OCI-M2 (cell line): Measurements from ENCODE around the gene PRPSAP1.
"Not testable (repeated sequence)": the region's sequence is repeated elsewhere in the genome, so short reads cannot be mapped to it uniquely, and the experiment has no call there.

Experiments
- DNase-seq: peaks from one replicate; lab custom pipeline; 2025; ENCODE audit not compliant: unreplicated experiment; lab: John Stamatoyannopoulos, UW

Gene PRPSAP1

DNA sequence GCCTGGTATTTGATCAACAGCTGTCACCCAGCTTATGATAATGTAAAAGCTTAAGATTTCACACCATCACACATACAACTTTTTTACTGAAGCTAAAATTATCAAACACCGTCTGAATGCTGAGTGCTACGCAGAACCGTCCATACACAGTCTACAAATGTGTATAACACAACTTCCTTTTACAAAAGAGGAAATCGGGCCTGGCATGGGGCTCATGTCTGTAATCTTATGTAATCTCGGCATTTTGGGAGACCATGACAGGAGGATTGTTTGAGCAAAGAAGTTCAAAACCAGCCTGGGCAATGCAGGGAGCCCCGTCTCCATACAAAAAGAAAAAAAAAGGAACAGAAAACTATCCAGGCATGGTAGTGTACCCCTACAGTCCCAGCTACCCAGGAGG, 26.0 kb downstream of the PRPSAP1 start:
- DNase-seq: no peak

DNA sequence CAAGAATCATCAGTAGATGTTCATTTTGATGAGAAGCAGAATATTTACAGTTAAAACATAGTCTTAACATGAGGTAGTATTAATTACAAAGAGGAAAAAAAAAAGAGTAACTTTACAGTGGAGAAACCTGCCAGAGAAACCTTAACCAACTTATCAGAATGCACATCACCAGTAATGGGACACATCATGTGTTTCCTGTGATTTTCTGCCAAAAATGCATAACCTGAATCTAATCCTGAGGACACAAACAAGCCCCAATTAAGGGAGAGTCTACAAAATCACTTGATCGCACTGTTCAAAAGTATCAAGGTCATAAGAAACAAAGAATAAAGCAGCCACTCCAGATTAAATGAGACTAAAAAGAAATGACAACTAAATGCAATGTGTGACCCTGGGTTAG, 27.4 kb downstream of the PRPSAP1 start:
- DNase-seq: no peak

- no peak for DNase-seq
Observed at GRCh38 chr17:76318586-76318985, 35.1 kb downstream of the PRPSAP1 start.

GRCh38 chr17:76317535-76317934, 36.2 kb downstream of the PRPSAP1 start:
- no peak for DNase-seq

GRCh38 chr17:76314392-76315227, 39.1 kb downstream of the PRPSAP1 start:
- DNase-seq: no peak

GRCh38 chr17:76312735-76313134, 41.0 kb downstream of the PRPSAP1 start:
- no peak for DNase-seq

DNA sequence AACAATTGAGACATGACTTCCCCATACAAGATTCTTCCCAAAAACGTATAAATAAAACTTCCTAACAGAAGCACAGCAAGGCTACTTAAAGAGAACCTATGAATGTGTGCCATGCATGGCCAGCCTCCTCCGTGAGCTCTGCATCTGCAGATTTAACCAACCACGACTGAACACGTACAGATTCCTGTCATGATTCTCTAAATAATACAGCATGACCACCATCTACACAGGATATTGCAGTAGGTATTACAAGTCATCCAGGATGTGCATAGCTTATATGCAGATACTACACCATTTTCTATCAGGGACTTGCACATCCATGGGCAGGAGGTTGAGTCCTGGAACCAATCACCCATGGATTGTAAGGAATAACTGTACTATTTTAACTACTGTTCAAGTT, 44.3 kb downstream of the PRPSAP1 start:
- no peak for DNase-seq

DNA sequence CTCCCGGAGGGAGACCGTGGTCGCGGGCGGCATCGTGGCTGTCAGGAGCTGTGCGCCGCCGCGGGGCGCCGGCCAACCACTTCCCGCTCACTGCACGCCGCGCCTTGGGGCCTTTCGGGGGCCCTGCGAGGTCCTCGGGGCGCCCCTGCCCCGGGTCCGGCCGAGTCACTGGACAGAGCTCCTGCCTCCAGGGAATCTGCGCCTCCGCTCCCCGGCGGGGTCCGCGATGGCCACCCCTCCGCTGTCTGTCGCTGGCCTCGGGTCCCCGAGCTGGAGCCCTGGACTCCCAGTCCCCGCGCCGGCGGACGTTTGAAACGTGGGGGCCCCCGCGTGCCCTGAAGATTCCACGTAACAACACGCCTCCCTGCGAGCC, 45.8 kb downstream of the PRPSAP1 start, which contains the start of gene QRICH2:
TSS of gene QRICH2 (minus strand) at position 311 of the 373 bp plus-strand sequence. CDS start at position 33, 278 bp downstream.
- no peak for DNase-seq

DNA sequence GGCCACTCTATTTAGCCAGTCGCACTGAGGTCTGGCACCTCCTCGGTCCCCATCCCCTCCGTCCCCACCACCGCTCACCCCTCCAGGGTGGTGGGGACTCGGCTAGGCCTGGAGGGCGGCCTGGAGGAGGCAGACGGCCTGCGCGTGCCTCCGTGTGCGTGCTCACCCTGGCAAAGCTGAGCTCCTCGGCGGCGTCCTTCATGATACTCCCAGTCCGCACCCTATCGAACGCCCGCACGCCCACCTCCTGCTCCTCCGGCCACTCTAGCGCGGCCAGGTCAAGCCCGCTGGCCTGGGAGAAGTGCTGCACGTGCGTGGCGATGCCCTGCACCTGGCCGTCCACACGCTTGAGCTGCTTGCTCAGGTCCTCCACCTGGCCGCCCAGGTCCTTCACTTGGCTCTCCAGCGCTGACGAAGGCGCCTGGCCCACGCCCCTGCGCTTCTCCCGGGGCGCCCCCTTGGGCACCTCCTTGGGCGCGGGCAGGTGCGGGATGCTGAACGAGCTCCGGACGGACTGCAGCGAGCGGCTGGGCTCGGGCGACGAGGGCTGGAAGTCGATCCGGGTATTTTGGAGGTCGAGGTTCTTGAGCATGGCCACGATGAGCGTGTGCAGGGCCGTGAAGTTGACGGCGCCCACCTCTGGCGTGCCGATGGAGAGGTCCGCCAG, 46.3 kb downstream of the PRPSAP1 start:
- DNase-seq: no peak

GRCh38 chr17:76305135-76305454, 48.6 kb downstream of the PRPSAP1 start:
- not testable (repeated sequence) for DNase-seq

GRCh38 chr17:76304226-76305134, 49.2 kb downstream of the PRPSAP1 start:
- no peak for DNase-seq

GRCh38 chr17:76297436-76297835, 56.3 kb downstream of the PRPSAP1 start:
- no peak for DNase-seq

GRCh38 chr17:76296889-76297288, 56.8 kb downstream of the PRPSAP1 start:
- DNase-seq: no peak

DNA sequence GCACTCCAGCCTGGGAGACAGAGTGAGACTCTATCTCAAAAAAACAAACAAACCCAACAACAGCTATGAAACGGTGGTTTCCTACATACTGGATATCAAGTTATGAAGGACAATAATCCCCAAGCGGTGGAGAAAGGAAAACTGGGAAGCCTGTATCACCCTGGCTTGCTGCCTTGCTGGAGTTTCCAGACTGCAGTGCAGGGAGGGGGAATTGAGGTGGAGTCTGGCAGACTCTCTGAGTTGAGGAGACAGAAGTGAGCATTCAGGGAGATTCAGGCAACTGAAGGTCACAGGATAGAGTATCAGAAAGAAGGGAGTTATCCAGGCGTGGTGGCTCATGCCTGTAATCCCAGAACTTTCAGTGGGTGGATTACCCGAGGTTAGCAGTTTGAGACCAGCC, 57.5 kb downstream of the PRPSAP1 start:
- no peak for DNase-seq

GRCh38 chr17:76293106-76293505, 60.6 kb downstream of the PRPSAP1 start:
- no peak for DNase-seq

DNA sequence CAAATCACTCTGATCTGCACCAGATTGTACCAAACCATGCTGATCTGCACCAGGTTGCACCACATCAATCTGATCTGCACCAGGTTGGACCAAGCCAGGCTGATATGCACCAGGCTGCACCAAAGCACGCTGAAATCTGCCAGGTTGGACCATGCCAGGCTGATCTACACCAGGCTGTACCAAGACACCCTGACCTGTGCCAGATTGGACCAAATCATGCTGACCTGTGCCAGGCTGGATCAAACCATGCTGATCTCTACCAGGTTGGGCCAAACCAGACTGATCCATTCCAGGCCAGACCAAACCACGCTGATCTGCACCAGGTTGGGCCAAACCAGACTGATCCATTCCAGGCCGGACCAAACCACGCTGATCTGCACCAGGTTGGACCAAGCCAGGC, 61.1 kb downstream of the PRPSAP1 start:
- DNase-seq: no peak

DNA sequence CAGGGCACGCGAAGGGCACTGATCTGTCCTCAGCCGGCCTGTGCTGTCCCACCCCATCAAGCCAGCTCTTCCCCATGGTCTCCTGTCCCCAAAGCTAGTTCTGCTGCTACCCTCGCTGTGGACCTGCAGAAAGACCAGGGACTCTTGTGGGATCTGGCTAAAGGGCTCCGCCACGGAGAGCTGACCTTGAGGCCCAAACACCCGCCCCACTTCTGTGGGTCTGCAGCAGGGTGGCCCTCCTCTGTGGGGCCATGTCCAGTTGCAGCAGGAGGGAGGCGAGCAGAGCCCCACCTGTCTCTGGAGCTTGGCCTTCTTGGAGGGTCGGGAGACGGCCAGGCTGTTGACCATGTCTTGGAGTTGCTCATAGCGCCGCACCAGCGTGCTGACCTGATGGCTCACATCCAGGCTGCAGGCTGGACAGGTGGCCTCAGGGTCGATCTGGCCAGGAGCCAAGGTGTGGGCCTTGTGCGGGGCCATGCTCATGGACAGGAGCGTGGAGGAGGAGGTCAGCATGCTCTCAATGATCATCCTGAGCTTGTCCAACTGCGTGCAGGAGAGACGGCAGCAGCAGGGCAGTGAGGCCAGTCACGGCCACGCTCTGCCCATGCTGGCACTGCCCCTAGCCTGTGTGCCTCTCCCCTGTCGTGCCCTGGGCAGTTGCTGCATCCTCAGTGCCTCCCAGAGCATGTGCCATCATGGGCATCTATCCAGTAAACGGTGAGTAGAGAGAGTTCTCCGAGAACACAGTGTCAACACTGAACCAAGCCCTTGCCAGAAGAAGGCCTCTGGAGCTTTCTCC, 71.9 kb downstream of the PRPSAP1 start:
- DNase-seq: no peak

- DNase-seq: no peak
Observed at GRCh38 chr17:76280650-76281049, 73.1 kb downstream of the PRPSAP1 start.

DNA sequence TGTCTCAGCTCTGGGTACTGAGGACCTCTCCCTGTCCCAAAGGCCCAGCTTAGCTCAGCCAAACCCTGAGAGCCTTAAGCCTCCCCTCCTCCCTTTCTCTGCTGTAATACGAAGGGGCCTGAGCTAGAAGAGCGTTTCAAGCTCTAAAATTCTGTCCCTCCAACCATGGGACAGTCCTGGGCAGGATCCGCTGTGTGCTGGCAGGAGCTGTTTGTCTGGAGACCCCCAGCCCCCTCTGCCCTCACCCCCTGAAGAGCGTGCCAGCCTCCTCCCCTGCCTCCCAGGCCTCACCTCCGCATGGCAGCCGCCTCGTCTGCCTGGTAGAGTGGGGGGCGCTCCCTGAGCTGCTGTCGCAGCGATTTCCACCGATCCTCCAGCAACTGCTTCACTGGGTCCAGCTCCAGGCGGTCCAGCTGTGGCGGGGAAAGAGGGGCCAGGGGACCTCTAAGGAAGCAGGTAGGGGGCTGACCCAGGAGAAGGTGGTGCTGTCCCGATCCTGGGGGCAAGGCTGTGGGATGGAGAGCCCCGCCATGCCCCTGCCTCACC, 73.9 kb downstream of the PRPSAP1 start:
- DNase-seq: no peak

GRCh38 chr17:76278952-76279741, 74.6 kb downstream of the PRPSAP1 start:
- DNase-seq: peak; percentile 22
